ENCODE results near the gene GRAMD1A.
A peak's percentile ranks its signal among the peaks of the same experiment; 100 is the strongest.
"Not testable (repeated sequence)": the region's sequence is repeated elsewhere in the genome, so short reads cannot be mapped to it uniquely, and the experiment has no call there.

GRAMD1A gene

DNA sequence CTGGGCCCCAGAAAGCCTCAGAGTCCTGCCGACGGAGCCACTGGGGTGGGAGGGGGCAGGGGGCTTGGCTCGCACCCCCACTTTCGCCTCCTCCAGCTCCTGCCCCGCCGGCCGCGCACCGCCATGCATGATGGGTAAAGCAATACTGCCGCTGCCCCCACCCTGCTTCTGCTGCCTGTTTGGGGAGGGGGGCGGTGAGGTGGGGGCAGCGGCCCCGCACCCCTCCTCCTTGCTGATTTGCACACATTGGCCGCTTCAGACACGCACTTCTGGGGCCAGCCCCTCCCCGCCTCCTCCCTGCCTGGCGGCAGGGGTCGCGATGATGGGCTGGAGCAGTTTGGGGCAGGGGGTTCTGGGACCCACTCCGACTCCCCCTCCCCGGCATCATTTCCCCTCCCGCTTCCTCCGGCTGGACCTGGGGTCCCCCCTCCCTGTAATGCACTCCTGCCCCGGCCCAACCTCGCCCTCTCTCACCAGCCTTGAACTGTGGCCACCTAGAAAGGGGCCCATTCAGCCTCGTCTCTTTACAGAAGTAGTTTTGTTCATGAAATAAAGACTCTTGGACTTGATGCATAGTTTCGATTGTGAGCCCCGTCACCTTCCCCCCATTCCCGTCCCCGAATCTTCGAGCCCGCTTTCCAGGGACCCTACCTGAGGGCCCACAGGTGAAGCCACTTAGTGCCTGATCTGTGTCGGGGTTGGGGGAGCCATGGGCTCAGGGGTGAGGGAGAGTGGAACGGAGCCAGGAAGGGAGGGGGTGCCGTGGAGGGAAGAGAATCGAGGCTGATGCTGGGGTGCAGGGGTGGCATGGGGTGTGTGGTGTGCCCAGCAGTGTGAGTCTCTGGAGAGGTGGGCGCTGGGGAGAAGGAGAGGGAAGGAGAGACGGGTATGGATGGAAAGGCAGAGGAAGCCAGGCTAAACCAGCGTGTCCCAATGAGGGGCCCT lies 40.0 kb downstream of the GRAMD1A start:
- H3K27ac Mint-ChIP-seq: peak overlapping the region; percentile 58

DNA sequence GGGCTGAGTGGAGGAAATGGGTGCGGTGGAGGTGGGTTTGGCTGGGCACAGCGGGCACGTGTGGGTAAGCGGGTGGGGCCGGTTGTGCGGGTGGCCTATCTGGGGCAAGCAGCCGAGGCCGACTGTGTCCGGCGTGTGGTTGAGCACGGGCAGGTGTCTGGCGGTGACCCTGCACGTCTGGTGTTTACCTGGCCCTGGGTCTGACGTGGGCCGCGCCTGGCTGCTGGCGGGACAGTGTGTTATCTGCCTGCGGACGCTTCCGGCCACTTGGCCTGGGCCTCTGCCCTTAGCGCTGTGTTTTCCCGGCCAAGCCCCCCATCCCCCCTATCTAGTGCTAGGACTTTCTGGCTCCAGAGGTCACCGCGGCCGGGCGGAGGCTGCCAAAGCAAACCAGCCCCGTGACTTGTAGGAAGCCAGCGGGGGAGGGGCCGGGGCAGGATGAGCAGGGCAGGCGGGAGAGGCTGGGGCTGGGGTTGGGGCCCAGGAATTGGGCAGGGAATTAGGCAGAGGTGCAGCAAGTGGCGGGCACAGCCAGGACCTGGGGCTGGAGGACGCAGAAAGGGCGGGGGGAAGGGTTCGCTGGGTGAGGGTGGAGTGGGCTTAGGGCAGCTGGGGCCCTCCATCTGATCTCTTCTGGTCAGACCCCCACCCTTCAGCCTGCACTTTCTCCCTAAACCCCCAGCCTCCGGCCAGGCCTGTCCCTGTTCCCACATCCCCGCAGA lies 40.9 kb downstream of the GRAMD1A start:
- Mint-ChIP-seq H3K4me3 (peak overlapping the region; percentile 42), H3K4me1 (ENCODE audit: low read depth) (peaks cover 30% of the 10 kb centered on the region)
- DNase-seq: peak; percentile 63

More for the DNA sequence above, 40.0 kb downstream of the GRAMD1A start:
- Mint-ChIP-seq H3K9me3 (no peaks in the 10 kb centered on the region), H3K27me3 (peaks cover 9% of the 10 kb centered on the region), H3K4me1 (ENCODE audit: low read depth) (peaks cover 22% of the 10 kb centered on the region), H3K4me3 (peak overlapping the region; percentile 42), H3K36me3 (ENCODE audit: low read depth) (no peaks in the 10 kb centered on the region)
- peak; percentile 36 for DNase-seq

GRCh38 chr19:35041548-35042055 lies 41.5 kb downstream of the GRAMD1A start, which contains the start of gene HPN:
Gene HPN (plus strand): TSS chr19:35041721. CDS start chr19:35042507, 786 bp downstream.
- H3K27me3 Mint-ChIP-seq: peaks cover 9% of the 10 kb centered on the region
- no peaks in the 10 kb centered on the region for H3K36me3 Mint-ChIP-seq (ENCODE audit: low read depth)
- peak within 1 kb of the TSS; percentile 42 for H3K4me3 Mint-ChIP-seq
- no peak for DNase-seq
- no peaks in the 10 kb centered on the region for H3K9me3 Mint-ChIP-seq
- H3K4me1 Mint-ChIP-seq (ENCODE audit: low read depth): peaks cover 30% of the 10 kb centered on the region
- H3K27ac Mint-ChIP-seq: peak within 1 kb of the TSS; percentile 59

More for the DNA sequence above, 40.9 kb downstream of the GRAMD1A start:
- Mint-ChIP-seq H3K9me3 (no peaks in the 10 kb centered on the region), H3K27ac (peak overlapping the region; percentile 58), H3K27me3 (peaks cover 9% of the 10 kb centered on the region), H3K36me3 (ENCODE audit: low read depth) (no peaks in the 10 kb centered on the region)

- no peak for DNase-seq
- H3K27ac Mint-ChIP-seq: peak overlapping the region; percentile 59
- H3K9me3 Mint-ChIP-seq: no peaks in the 10 kb centered on the region
- H3K27me3 Mint-ChIP-seq: peaks cover 9% of the 10 kb centered on the region
- peaks cover 30% of the 10 kb centered on the region for H3K4me1 Mint-ChIP-seq (ENCODE audit: low read depth)
- H3K4me3 Mint-ChIP-seq: no peak overlapping the region
- no peaks in the 10 kb centered on the region for H3K36me3 Mint-ChIP-seq (ENCODE audit: low read depth)
These were observed 42.1 kb downstream of the GRAMD1A start for GRCh38 chr19:35042056-35042730.

- Mint-ChIP-seq H3K4me1 (ENCODE audit: low read depth) (peaks cover 30% of the 10 kb centered on the region), H3K27me3 (peaks cover 9% of the 10 kb centered on the region), H3K4me3 (no peak overlapping the region), H3K9me3 (no peaks in the 10 kb centered on the region), H3K36me3 (ENCODE audit: low read depth) (no peaks in the 10 kb centered on the region), H3K27ac (no peak overlapping the region)
- DNase-seq: no peak
These were observed 43.0 kb downstream of the GRAMD1A start for GRCh38 chr19:35042954-35043604.

GRCh38 chr19:35043906-35044305 lies 43.8 kb downstream of the GRAMD1A start:
- peaks cover 30% of the 10 kb centered on the region for H3K4me1 Mint-ChIP-seq (ENCODE audit: low read depth)
- H3K36me3 Mint-ChIP-seq (ENCODE audit: low read depth): no peaks in the 10 kb centered on the region
- no peaks in the 10 kb centered on the region for H3K9me3 Mint-ChIP-seq
- DNase-seq: no peak
- no peak overlapping the region for H3K27ac Mint-ChIP-seq
- peaks cover 9% of the 10 kb centered on the region for H3K27me3 Mint-ChIP-seq
- H3K4me3 Mint-ChIP-seq: no peak overlapping the region

- Mint-ChIP-seq H3K4me1 (ENCODE audit: low read depth) (peaks cover 27% of the 10 kb centered on the region), H3K9me3 (no peaks in the 10 kb centered on the region), H3K36me3 (ENCODE audit: low read depth) (no peaks in the 10 kb centered on the region), H3K27me3 (peaks cover 9% of the 10 kb centered on the region), H3K27ac (no peak overlapping the region), H3K4me3 (no peak overlapping the region)
- peak; percentile 75 for DNase-seq
These were observed 44.4 kb downstream of the GRAMD1A start for GRCh38 chr19:35044317-35045117.

DNA sequence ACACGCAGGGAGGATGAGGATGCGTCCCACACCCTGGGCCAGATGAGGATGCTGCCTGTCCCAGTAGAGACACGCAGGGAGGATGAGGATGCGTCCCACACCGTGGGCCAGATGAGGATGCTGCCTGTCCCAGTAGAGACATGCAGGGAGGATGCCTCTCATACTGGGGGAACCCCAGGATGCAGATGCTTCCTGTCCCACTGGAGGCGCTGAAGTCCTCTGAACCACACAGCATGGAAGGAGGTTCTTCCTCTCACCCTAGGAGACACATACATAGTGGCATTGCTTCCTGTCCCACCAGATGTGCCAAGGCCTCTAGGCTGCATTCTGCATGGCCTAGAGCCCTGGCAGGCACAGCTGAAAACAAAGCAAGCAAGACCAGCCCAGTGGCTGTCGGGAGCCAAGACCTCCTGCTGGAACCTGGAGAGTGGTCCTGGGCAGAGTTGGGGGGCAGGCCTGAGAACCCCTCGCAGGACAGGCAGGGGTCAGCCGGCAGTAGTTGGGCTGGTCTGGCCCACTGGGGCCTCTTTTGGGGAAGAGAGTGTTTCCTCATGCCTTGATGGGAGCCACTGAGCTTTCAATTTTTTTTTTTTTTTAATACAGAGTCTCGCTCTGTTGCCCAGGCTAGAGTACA lies 45.7 kb downstream of the GRAMD1A start:
- DNase-seq: peak; percentile 52
- Mint-ChIP-seq H3K4me1 (ENCODE audit: low read depth) (peaks cover 20% of the 10 kb centered on the region), H3K9me3 (no peaks in the 10 kb centered on the region), H3K4me3 (no peak overlapping the region), H3K27ac (no peak overlapping the region), H3K36me3 (ENCODE audit: low read depth) (no peaks in the 10 kb centered on the region), H3K27me3 (peaks cover 2% of the 10 kb centered on the region)

DNA sequence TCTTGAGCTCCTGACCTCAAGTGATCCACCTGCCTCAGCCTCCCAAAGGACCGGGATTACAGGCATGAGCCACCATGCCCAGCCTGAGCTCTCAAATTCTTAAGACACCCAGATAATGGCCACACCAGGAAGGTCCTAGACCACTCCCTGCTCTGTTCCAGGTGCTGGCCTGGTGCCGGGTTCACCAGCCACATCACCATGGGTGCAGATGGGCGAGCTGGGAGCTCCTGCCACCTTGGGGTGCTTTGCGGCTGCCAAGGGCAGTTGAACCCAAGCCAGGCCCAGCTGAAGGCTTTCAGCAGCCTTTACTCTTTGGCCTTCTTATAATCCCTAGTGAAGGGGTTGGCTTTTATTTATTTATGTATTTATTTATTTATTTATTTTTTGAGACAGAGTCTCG lies 46.3 kb downstream of the GRAMD1A start:
- H3K27me3 Mint-ChIP-seq: no peaks in the 10 kb centered on the region
- H3K4me3 Mint-ChIP-seq: no peak overlapping the region
- H3K36me3 Mint-ChIP-seq (ENCODE audit: low read depth): no peaks in the 10 kb centered on the region
- no peaks in the 10 kb centered on the region for H3K9me3 Mint-ChIP-seq
- no peak overlapping the region for H3K27ac Mint-ChIP-seq
- no peak for DNase-seq
- H3K4me1 Mint-ChIP-seq (ENCODE audit: low read depth): peaks cover 15% of the 10 kb centered on the region

DNA sequence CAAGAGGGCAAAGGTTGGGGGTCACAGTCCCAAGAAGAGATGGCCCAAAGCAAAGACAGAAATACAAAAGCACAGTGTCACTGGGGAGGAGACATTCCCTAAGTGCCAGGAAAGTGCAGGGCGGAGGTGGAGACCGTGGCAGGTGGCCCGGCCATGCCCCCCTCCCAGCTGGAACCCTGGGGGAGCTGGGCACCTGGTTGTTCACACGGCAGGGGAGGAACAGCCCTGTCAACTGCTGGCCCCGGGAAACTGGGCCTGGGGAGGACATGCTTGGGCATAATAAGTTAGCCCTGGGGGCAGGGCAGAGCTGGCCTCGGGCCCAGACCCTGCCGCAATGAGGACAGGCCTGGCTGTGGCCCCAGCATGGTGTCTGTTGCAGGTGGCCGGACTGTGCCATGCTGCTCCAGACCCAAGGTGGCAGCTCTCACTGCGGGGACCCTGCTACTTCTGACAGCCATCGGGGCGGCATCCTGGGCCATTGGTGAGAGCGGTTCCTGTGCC lies 48.8 kb downstream of the GRAMD1A start:
- no peaks in the 10 kb centered on the region for H3K36me3 Mint-ChIP-seq (ENCODE audit: low read depth)
- H3K27me3 Mint-ChIP-seq: no peaks in the 10 kb centered on the region
- no peaks in the 10 kb centered on the region for H3K9me3 Mint-ChIP-seq
- no peak for DNase-seq
- no peak overlapping the region for H3K27ac Mint-ChIP-seq
- peaks cover 12% of the 10 kb centered on the region for H3K4me1 Mint-ChIP-seq (ENCODE audit: low read depth)
- H3K4me3 Mint-ChIP-seq: no peak overlapping the region

GRCh38 chr19:35049456-35049855 lies 49.3 kb downstream of the GRAMD1A start:
- Mint-ChIP-seq H3K4me1 (ENCODE audit: low read depth) (peaks cover 10% of the 10 kb centered on the region), H3K27me3 (no peaks in the 10 kb centered on the region), H3K36me3 (ENCODE audit: low read depth) (no peaks in the 10 kb centered on the region), H3K4me3 (no peak overlapping the region), H3K27ac (no peak overlapping the region), H3K9me3 (no peaks in the 10 kb centered on the region)
- no peak for DNase-seq

DNA sequence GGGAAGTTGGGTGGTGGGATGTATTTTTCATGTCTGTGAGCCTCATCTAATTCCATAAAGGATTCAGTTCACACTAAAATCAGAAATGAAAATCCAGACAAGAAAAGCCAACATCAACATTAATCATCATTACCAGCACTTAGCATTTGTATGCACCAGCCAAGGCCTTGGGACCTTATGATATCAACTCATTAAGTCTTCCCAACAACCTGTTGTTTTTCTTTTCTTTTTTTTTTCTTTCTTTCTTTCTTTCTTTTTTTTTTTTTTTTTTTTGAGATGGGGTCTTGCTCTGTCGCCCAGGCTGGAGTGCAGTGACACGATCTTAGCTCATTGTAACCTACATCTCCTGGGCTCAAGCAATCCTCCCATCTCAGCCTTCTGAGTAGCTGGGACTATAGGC lies 50.5 kb downstream of the GRAMD1A start:
- not testable (repeated sequence) for H3K27me3 Mint-ChIP-seq; H3K27ac Mint-ChIP-seq; H3K9me3 Mint-ChIP-seq; H3K36me3 Mint-ChIP-seq (ENCODE audit: low read depth); DNase-seq; H3K4me1 Mint-ChIP-seq (ENCODE audit: low read depth); H3K4me3 Mint-ChIP-seq

GRCh38 chr19:35051268-35051667 lies 51.1 kb downstream of the GRAMD1A start:
- H3K4me1 Mint-ChIP-seq (ENCODE audit: low read depth); H3K4me3 Mint-ChIP-seq; H3K9me3 Mint-ChIP-seq; H3K27me3 Mint-ChIP-seq; H3K36me3 Mint-ChIP-seq (ENCODE audit: low read depth); H3K27ac Mint-ChIP-seq; DNase-seq: not testable (repeated sequence)

Data from activated T-cell treated with anti-CD3 and anti-CD28 coated beads, Interleukin-2, amount 50 U/mL, for 24 hours (primary cell).